Measurements from ENCODE around the gene ACTC1. TPM values are rescaled to one million over a fixed set of nuclear protein-coding genes. Genes with fewer than 3 reads are reported as not detected.

The ACTC1 gene
- 1 to 10 TPM in 1 of 3 donors, under 1 TPM in 1, not detected in 1; 0.15 to 1.6 TPM for total RNA-seq

DNA sequence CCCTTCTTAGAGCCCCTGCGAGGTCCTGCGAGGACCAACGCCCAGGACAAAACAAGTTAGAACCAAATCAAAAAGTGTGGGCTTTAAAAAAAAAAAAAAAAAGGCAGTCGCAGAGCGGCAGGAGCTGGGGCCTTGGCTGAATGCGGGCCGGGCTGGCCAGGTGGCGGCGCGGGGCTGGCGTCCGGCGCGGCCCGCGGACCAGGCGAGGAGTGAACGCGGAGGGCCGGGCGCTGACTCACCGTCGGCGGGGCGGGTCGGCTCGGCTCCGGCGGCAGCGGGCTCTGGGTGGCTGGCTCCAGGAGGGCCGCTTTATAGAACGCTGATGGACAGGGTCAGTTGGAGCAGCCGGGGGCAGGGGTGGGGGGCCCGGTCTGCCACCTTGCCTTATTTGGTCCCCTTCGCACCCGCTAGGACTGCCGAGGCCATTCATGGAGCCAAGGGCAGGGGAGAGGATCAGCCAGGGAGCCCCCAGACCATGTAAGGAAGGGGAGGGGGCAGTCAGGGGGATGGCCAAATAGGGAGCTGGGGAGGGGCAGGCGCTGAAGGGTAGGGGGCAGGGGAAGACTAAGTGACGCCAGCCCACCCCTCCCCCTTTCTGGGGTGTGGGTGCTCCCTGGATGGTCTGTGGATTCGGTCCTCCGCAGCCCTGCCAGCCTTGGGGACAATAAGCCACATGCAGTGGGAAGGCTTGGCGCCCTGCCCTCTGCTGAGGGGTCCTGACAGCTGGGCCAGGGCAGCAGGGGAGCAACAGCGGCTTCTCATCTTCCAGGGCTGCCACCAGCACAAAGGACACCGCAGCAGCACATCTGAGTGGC lies at the start of gene ACTC1:
Gene ACTC1, minus strand, starts transcription at position 283 of the 815 bp plus-strand sequence. CDS start 741 bp downstream, outside the sequence.
- Histone ChIP-seq H3K27me3 (peaks cover 4 to 43% of the 10 kb centered on the region in 2 donors), H3K9me3 (no peaks in the 10 kb centered on the region), H3K36me3 (no peaks in the 10 kb centered on the region), H3K27ac (no peak within 1 kb of the TSS), H3K4me1 (no peaks in the 10 kb centered on the region), H3K4me3 (peak within 1 kb of the TSS; percentile 8 to 51 (median 13))
- DNase-seq (ENCODE audit: low spot score in 2 of 2) = no peak
- TF ChIP-seq POLR2AphosphoS5 (IDR thresholded peaks at IDR 0.05) (no peak), POLR2A (IDR thresholded peaks at IDR 0.05) (no peak)
- TF ChIP-seq, protein P1, sequence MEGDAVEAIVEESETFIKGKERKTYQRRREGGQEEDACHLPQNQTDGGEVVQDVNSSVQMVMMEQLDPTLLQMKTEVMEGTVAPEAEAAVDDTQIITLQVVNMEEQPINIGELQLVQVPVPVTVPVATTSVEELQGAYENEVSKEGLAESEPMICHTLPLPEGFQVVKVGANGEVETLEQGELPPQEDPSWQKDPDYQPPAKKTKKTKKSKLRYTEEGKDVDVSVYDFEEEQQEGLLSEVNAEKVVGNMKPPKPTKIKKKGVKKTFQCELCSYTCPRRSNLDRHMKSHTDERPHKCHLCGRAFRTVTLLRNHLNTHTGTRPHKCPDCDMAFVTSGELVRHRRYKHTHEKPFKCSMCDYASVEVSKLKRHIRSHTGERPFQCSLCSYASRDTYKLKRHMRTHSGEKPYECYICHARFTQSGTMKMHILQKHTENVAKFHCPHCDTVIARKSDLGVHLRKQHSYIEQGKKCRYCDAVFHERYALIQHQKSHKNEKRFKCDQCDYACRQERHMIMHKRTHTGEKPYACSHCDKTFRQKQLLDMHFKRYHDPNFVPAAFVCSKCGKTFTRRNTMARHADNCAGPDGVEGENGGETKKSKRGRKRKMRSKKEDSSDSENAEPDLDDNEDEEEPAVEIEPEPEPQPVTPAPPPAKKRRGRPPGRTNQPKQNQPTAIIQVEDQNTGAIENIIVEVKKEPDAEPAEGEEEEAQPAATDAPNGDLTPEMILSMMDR (IDR thresholded peaks at IDR 0.05) = no peak
- intact Hi-C loops (cut with DNase I; ENCODE audit: low total_unique reads) = no loop called here

DNA sequence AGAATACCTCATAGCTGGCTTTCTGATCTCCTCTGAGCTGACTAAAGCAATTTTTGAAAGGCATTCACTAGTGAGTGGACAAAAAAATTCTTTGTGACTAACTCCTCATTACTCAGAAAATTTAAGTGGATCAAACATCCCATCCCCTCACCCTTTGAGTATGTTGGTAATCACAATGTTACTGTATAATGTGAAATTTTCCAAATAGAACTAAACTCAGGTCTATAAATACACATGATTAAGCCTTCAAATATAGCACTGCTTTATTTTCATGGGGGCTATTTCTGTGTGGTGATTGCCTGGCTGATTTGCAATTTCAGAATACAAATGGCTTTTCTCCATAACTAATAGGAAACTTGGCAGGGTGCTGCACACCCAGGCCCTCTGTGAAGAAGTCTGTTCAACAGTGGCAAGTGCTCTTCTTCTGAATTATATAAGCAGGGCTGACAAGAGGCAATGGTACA lies 45.9 kb upstream of the ACTC1 start:
- Histone ChIP-seq H3K36me3 (no peaks in the 10 kb centered on the region), H3K4me3 (no peak overlapping the region), H3K9me3 (no peaks in the 10 kb centered on the region), H3K4me1 (no peaks in the 10 kb centered on the region), H3K27ac (no peak overlapping the region), H3K27me3 (no peaks in the 10 kb centered on the region)
- intact Hi-C loops (cut with DNase I; ENCODE audit: low total_unique reads) = no loop called here
- TF ChIP-seq, protein P1 (IDR thresholded peaks at IDR 0.05) = no peak
- no peak for TF ChIP-seq POLR2AphosphoS5 (IDR thresholded peaks at IDR 0.05)
- no peak for TF ChIP-seq POLR2A (IDR thresholded peaks at IDR 0.05)
- DNase-seq (ENCODE audit: low spot score in 2 of 2) = no peak

DNA sequence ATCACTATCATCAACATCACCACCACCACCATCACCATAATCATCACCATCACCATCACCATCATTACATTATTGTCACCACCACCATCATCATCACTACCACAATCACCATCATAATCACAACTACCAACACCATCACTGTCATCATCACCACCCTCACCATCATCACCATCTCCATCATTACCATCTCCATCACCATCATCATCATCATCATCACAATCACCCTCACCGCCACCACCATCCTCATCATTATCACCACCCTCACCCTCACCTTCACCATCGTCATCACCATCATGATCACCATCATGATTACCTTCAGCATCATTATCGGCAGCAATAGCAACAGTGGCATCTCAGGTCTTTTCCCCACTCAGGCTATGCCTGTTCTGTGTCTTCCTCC lies 42.9 kb upstream of the ACTC1 start:
- Histone ChIP-seq H3K4me3 (no peak overlapping the region), H3K9me3 (no peaks in the 10 kb centered on the region), H3K27ac (no peak overlapping the region), H3K36me3 (no peaks in the 10 kb centered on the region), H3K4me1 (no peaks in the 10 kb centered on the region), H3K27me3 (no peaks in the 10 kb centered on the region)
- intact Hi-C loops (cut with DNase I; ENCODE audit: low total_unique reads) = no loop called here
- TF ChIP-seq, protein P1 (IDR thresholded peaks at IDR 0.05) = no peak
- TF ChIP-seq POLR2AphosphoS5 (IDR thresholded peaks at IDR 0.05) (no peak), POLR2A (IDR thresholded peaks at IDR 0.05) (no peak)
- no peak for DNase-seq (ENCODE audit: low spot score in 2 of 2)

DNA sequence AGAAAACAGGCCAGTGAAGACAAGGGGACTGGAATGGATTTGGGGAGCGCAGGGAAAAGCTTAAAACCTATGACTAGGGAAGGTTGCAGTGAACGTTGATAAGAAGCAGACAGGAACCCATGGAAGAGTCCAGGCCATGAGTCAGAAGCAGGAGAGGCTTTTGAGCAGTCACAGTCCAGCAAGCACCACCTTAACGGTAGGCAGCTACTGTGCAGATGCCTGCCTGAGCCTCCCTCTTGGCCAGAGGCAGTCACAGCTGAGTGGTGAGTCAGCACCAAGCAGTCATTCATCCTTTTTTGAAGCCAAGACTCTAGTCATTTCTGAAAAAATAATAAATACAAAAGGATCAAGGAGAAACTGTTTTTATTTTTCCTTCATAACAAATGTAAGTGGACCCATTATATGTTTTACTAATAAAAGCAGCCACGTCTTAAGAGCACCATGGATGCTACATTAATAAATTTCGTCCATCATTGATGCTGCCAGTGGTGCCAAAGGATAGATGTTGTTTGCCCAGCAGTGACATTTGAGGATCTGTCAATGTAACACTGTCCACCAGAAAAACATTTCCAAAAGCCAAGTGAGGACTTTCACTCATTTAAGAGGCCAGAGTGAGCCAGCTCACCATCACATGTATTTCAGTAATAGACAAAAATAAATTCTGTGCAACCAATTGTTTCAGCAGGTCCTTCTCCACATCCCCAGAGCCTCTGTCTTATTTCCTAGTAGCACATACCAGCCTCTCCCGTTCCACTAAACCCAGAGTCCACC lies 42.1 kb upstream of the ACTC1 start:
- intact Hi-C loops (cut with DNase I; ENCODE audit: low total_unique reads) = no loop called here
- H3K4me3 ChIP-seq = no peak overlapping the region
- DNase-seq (ENCODE audit: low spot score in 2 of 2) = no peak
- no peaks in the 10 kb centered on the region for H3K9me3 ChIP-seq
- H3K27me3 ChIP-seq = no peaks in the 10 kb centered on the region
- no peaks in the 10 kb centered on the region for H3K4me1 ChIP-seq
- no peaks in the 10 kb centered on the region for H3K36me3 ChIP-seq
- H3K27ac ChIP-seq = no peak overlapping the region
- TF ChIP-seq, protein P1 (IDR thresholded peaks at IDR 0.05) = no peak
- TF ChIP-seq POLR2A (IDR thresholded peaks at IDR 0.05) (no peak), POLR2AphosphoS5 (IDR thresholded peaks at IDR 0.05) (no peak)
